ENCODE data around the gene HTT. TPM values are rescaled to one million over a fixed set of nuclear protein-coding genes. Genes with fewer than 3 reads are reported as not detected.

Gene HTT
- total and polyA plus RNA-seq, 2 of the 13 experiments (the other 11 are each of a cell fraction or from before 2014, with no cell fraction given) = 17.5 to 19.5 TPM

GRCh38 chr4:3238721-3239120, 164.2 kb downstream of the HTT start:
- BruUV-seq (replicated peaks) = no TSS peak
- Histone ChIP-seq H4K20me1 (ENCODE audit: insufficient read depth, low read length) (no peaks in the 10 kb centered on the region), H3K9me3 (ENCODE audit: low read length) (no peaks in the 10 kb centered on the region), H3K4me1 (ENCODE audit: insufficient read depth, low read length) (peaks cover 17% of the 10 kb centered on the region), H3K36me3 (replicated peaks in 1 of 2; ENCODE audit: control insufficient read depth in 1 of 2, insufficient read depth in 2 of 2, low read length in 2 of 2) (peaks cover 25 to 48% of the 10 kb centered on the region in 2 experiments), H3K27ac (ENCODE audit: extremely low read length, insufficient read depth, low read length) (no peak overlapping the region), H2AFZ (ENCODE audit: low read length) (no peak overlapping the region), H3K4me3 (replicated peaks in 1 of 3; ENCODE audit: insufficient read depth in 1 of 3, low read depth in 2 of 3, low read length in 3 of 3) (no peak overlapping the region), H3K9ac (ENCODE audit: insufficient read depth, low read depth, low read length) (no peak overlapping the region), H3K27me3 (ENCODE audit: control insufficient read depth in 1 of 2, insufficient read depth in 2 of 2, low read length in 2 of 2) (no peaks in the 10 kb centered on the region), H3K79me2 (ENCODE audit: insufficient read depth, low read length) (no peaks in the 10 kb centered on the region), H3K4me2 (ENCODE audit: low read depth, low read length) (no peak overlapping the region)
- over 99% methylated on average over 15 of the region's 18 CpGs for WGBS (ENCODE audit: low lambda C conversion rate)
- DNase-seq (ENCODE audit: low spot score) = no peak
- ChIA-PET POLR2A (no interaction called here), CTCF (ENCODE audit: low intra/inter-chr PET ratio, low total read pairs) (no interaction called here)
- ATAC-seq = no peak
- in situ Hi-C loops (cut with HindIII; ENCODE audit: extremely low pct_ligation_motif_present, low pct_unique_long_range_greater_than_20kb) = no loop called here
- intact Hi-C loops (cut with micrococcal nuclease; ENCODE audit: unreplicated experiment) = no loop called here
- TF ChIP-seq ZFP1 (CRISPR knock-in tag; IDR thresholded peaks at IDR 0.05) (no peak), GLI4 (CRISPR knock-in tag; IDR thresholded peaks at IDR 0.05; ENCODE audit: borderline replicate concordance) (no peak), ZNF724P (CRISPR knock-in tag; IDR thresholded peaks at IDR 0.05; ENCODE audit: borderline replicate concordance) (no peak), ZNF644 (CRISPR knock-in tag; IDR thresholded peaks at IDR 0.05; ENCODE audit: low read depth) (no peak), PITX1 (CRISPR knock-in tag; IDR thresholded peaks at IDR 0.05) (no peak), CREB3 (CRISPR knock-in tag; IDR thresholded peaks at IDR 0.05) (no peak), GATAD2A (CRISPR knock-in tag; IDR thresholded peaks at IDR 0.05) (no peak), ZNF710 (CRISPR knock-in tag; IDR thresholded peaks at IDR 0.05; ENCODE audit: borderline replicate concordance) (no peak), GRHL1 (CRISPR knock-in tag; conservative IDR thresholded peaks at IDR 0.05) (no peak), KLF6 (CRISPR knock-in tag; IDR thresholded peaks at IDR 0.05) (no peak), SRSF1 (optimal IDR thresholded peaks at IDR 0.05; ENCODE audit: low read depth, low read length) (no peak), MTF2 (CRISPR knock-in tag; IDR thresholded peaks at IDR 0.05; ENCODE audit: borderline replicate concordance) (no peak), ZFP41 (CRISPR knock-in tag; IDR thresholded peaks at IDR 0.05; ENCODE audit: borderline replicate concordance) (no peak), MAZ (IDR thresholded peaks at IDR 0.05; ENCODE audit: borderline replicate concordance, low read depth, low read length) (no peak), MAZ (CRISPR knock-in tag; IDR thresholded peaks at IDR 0.05; ENCODE audit: low read depth) (no peak), TBL1XR1 (IDR thresholded peaks at IDR 0.05; ENCODE audit: borderline replicate concordance, low read length, partially characterized antibody) (no peak), ZBTB10 (CRISPR knock-in tag; IDR thresholded peaks at IDR 0.05; ENCODE audit: borderline replicate concordance) (no peak), ZNF138 (CRISPR knock-in tag; IDR thresholded peaks at IDR 0.05; ENCODE audit: low read depth) (no peak), HDAC6 (IDR thresholded peaks at IDR 0.05; ENCODE audit: low read depth, low read length) (no peak)
- FAIRE-seq = no peak

Measured in HepG2 (cell line).